Measurements from ENCODE around the gene BABAM2. TPM values are rescaled to one million over a fixed set of nuclear protein-coding genes. Genes with fewer than 3 reads are reported as not detected.

Gene BABAM2
- total and polyA plus RNA-seq, 2 experiments from 2014 or later = 17.8 to 21.5 TPM

DNA sequence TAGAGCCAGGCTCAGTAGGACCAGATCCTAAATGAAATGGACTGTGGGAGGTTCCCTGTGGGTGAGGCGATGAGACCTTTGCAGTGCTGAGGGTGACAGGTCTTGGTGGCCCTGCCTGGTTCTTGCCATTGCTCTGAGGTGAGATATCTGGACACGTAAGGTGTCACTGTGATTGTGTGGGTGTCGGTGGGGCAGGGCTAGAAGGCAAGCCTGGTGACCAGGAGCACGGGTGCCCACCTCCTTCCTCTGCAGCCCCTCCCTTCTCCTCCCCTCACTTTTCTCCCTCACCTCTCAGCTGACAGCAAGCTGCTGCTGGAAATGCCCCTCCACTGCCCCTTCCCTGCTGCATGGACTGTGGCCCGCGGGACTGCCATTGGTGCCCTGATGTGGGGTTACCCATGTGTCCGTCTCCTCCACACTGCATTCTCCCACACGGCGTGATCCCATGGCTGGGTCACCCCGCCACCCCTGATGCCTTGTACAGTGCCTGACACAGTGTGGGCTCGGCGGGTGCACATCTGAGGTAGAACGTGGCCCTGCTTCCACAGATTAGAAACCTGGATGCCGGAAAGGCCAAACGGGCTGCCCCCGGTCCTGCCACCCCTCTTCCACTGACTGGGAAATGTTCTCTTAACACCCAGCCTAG is 446.6 kb downstream of the BABAM2 start:
- TF ChIP-seq POLR2AphosphoS5 (IDR thresholded peaks at IDR 0.05; ENCODE audit: low read depth) = no peak
- no peak for TF ChIP-seq NANOG (IDR thresholded peaks at IDR 0.05; ENCODE audit: borderline replicate concordance)
- TF ChIP-seq, protein P1, sequence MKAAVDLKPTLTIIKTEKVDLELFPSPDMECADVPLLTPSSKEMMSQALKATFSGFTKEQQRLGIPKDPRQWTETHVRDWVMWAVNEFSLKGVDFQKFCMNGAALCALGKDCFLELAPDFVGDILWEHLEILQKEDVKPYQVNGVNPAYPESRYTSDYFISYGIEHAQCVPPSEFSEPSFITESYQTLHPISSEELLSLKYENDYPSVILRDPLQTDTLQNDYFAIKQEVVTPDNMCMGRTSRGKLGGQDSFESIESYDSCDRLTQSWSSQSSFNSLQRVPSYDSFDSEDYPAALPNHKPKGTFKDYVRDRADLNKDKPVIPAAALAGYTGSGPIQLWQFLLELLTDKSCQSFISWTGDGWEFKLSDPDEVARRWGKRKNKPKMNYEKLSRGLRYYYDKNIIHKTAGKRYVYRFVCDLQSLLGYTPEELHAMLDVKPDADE (IDR thresholded peaks at IDR 0.05) = no peak
- no peak for TF ChIP-seq CTCF (conservative IDR thresholded peaks at IDR 0.05; ENCODE audit: low read depth in 2 of 2)
- no peak for TF ChIP-seq EZH2 (IDR thresholded peaks at IDR 0.05; ENCODE audit: low read depth, unreplicated experiment)
- TF ChIP-seq CREB1 (CRISPR knock-in tag; IDR thresholded peaks at IDR 0.05; ENCODE audit: low read depth) = no peak
- TF ChIP-seq ZNF331 (CRISPR knock-in tag; IDR thresholded peaks at IDR 0.05; ENCODE audit: low read depth) = no peak
- no peak for TF ChIP-seq STAT1 (IDR thresholded peaks at IDR 0.05; ENCODE audit: unreplicated experiment)
- no peak for TF ChIP-seq JUNB (IDR thresholded peaks at IDR 0.05; ENCODE audit: unreplicated experiment)
- no peak for TF ChIP-seq REST (IDR thresholded peaks at IDR 0.05; ENCODE audit: unreplicated experiment)
- Mint-ChIP-seq H3K36me3 (ENCODE audit: low read depth) (no peaks in the 10 kb centered on the region), H3K27me3 (ENCODE audit: insufficient read depth, low read depth, poor library complexity) (peaks cover 9% of the 10 kb centered on the region), H3K4me1 (peaks cover 17% of the 10 kb centered on the region), H3K27ac (no peak overlapping the region), H3K4me3 (no peak overlapping the region), H3K9me3 (no peaks in the 10 kb centered on the region; the same call in 2 of the 3 replicates)
- Histone ChIP-seq H3K4me3 (no peak overlapping the region), H2AFZ (no peak overlapping the region), H4K20me1 (replicated peaks; ENCODE audit: insufficient read depth) (no peaks in the 10 kb centered on the region), H3K79me2 (replicated peaks; ENCODE audit: insufficient read depth) (no peaks in the 10 kb centered on the region), H3K36me3 (ENCODE audit: insufficient read depth) (no peaks in the 10 kb centered on the region), H3K27me3 (ENCODE audit: insufficient read depth) (no peaks in the 10 kb centered on the region), H3K4me2 (no peak overlapping the region), H3F3A (replicated peaks; ENCODE audit: low read depth) (no peaks in the 10 kb centered on the region), H3K9me2 (ENCODE audit: insufficient read depth) (no peaks in the 10 kb centered on the region), H3K27ac (ENCODE audit: low read depth) (no peak overlapping the region), H3K4me1 (ENCODE audit: insufficient read depth) (peaks cover 1% of the 10 kb centered on the region)
- ATAC-seq (no peak), DNase-seq (ENCODE audit: low spot score) (no peak)
